Tibial artery (tissue), 4 donors: Measurements from ENCODE around the gene DLG5.

Source experiments
- DNase-seq, 2 donors: peaks; one replicate each; pipeline ENCODE4 v3.0.0-alpha.2; 2019
- H3K27ac ChIP-seq, 2 donors: fragments of 200-600 bp; sonication (generic) in 1 of 2; 1 replicate in 1 of 2; 2 replicates in 1 of 2; pipeline ENCODE4 v1.5.1; 2018 to 2019; ENCODE audit warnings: mild to moderate bottlenecking in 1 of 2
- H3K27me3 ChIP-seq, 2 donors: fragments of 200-600 bp; sonication (generic) in 1 of 2; one replicate each; pipeline versions ENCODE4 v1.5.1 to v1.6.0; 2016 to 2019
- H3K36me3 ChIP-seq, 3 donors: fragments of 200-600 bp; sonication (generic) in 2 of 3; one replicate each; pipeline ENCODE4 v1.5.1; 2016 to 2019; ENCODE audit warnings: mild to moderate bottlenecking in 2 of 3
- H3K4me1 ChIP-seq, 4 donors: fragments of 200-600 bp; sonication (generic) in 2 of 4; 1 replicate in 3 of 4; 2 replicates in 1 of 4; pipeline ENCODE4 v1.5.1; 2016 to 2019
- H3K4me3 ChIP-seq, 2 donors: fragments of 200-600 bp; sonication (generic) in 1 of 2; 1 replicate in 1 of 2; 2 replicates in 1 of 2; pipeline ENCODE4 v1.5.1; 2018 to 2019; ENCODE audit warnings: mild to moderate bottlenecking in 2 of 2
- H3K9me3 ChIP-seq, 3 donors: fragments of 200-600 bp; sonication (generic) in 1 of 3; one replicate each; pipeline ENCODE4 v1.5.1; 2016 to 2019
- CTCF ChIP-seq, 2 experiments: fragments of 200-600 bp in 1 of 2; fragments of 450-650 bp in 1 of 2; IDR thresholded peaks; one replicate each; pipeline ENCODE4 v1.5.1; 2017 to 2019; ENCODE audit warnings: antibody characterized with exemption in 2 of 2, mild to moderate bottlenecking in 1 of 2, moderate library complexity in 1 of 2
- intact Hi-C: fragments of 100-400 bp; cut with DNase I; formaldehyde crosslinking; loops from one replicate; pipeline ENCODE4 v1.15.0; 2023; ENCODE audit warnings: low total_unique reads

Gene DLG5

GRCh38 chr10:77907462-77907861, 19.1 kb downstream of the DLG5 start:
- intact Hi-C loops, result no loop called here
- H3K27ac ChIP-seq, result no peak overlapping the region
- peaks cover 0 to 51% (median 25%) of the 10 kb centered on the region in 4 donors for H3K4me1 ChIP-seq
- no peaks in the 10 kb centered on the region for H3K9me3 ChIP-seq
- no peak for DNase-seq
- H3K36me3 ChIP-seq, result no peaks in the 10 kb centered on the region
- TF ChIP-seq CTCF (IDR thresholded peaks at IDR 0.05), result no peak
- no peaks in the 10 kb centered on the region for H3K27me3 ChIP-seq
- no peak overlapping the region for H3K4me3 ChIP-seq

GRCh38 chr10:77906951-77907421, 19.6 kb downstream of the DLG5 start:
- intact Hi-C loops, result no loop called here
- Histone ChIP-seq H3K27ac (no peak overlapping the region), H3K4me1 (peaks cover 0 to 53% (median 25%) of the 10 kb centered on the region in 4 donors), H3K9me3 (no peaks in the 10 kb centered on the region), H3K27me3 (no peaks in the 10 kb centered on the region), H3K36me3 (no peaks in the 10 kb centered on the region), H3K4me3 (no peak overlapping the region)
- no peak for DNase-seq
- TF ChIP-seq CTCF (IDR thresholded peaks at IDR 0.05), result no peak

GRCh38 chr10:77905781-77906180, 20.8 kb downstream of the DLG5 start:
- H3K27me3 ChIP-seq, result no peaks in the 10 kb centered on the region
- no peak overlapping the region for H3K27ac ChIP-seq
- H3K9me3 ChIP-seq, result no peaks in the 10 kb centered on the region
- H3K4me1 ChIP-seq, result peaks cover 0 to 50% (median 25%) of the 10 kb centered on the region in 4 donors
- TF ChIP-seq CTCF (IDR thresholded peaks at IDR 0.05), result no peak
- no peak for DNase-seq
- H3K4me3 ChIP-seq, result no peak overlapping the region
- intact Hi-C loops, result no loop called here
- no peaks in the 10 kb centered on the region for H3K36me3 ChIP-seq

- Histone ChIP-seq H3K4me3 (no peak overlapping the region), H3K36me3 (no peaks in the 10 kb centered on the region), H3K9me3 (no peaks in the 10 kb centered on the region), H3K27ac (no peak overlapping the region), H3K4me1 (peaks cover 0 to 55% (median 24%) of the 10 kb centered on the region in 4 donors), H3K27me3 (no peaks in the 10 kb centered on the region)
- no peak for DNase-seq
- TF ChIP-seq CTCF (IDR thresholded peaks at IDR 0.05), result no peak
- intact Hi-C loops, result no loop called here
Measured at GRCh38 chr10:77905086-77905748, 21.3 kb downstream of the DLG5 start.

- Histone ChIP-seq H3K4me1 (peaks cover 0 to 58% (median 23%) of the 10 kb centered on the region in 4 donors), H3K4me3 (no peak overlapping the region), H3K27me3 (no peaks in the 10 kb centered on the region), H3K27ac (no peak overlapping the region), H3K9me3 (no peaks in the 10 kb centered on the region), H3K36me3 (no peaks in the 10 kb centered on the region)
- no peak for TF ChIP-seq CTCF (IDR thresholded peaks at IDR 0.05)
- intact Hi-C loops, result no loop called here
- DNase-seq, result no peak
Measured at GRCh38 chr10:77904100-77904840, 22.3 kb downstream of the DLG5 start.
